Middle frontal gyrus (tissue), 1 donor: ENCODE results near the gene PRDM2.

ENCODE experiments used
- DNase-seq: peaks from one replicate; pipeline ENCODE4 v3.0.0-alpha.2; 2015; ENCODE audit warnings: low spot score; ENCODE audit errors: extremely low spot score

The PRDM2 gene

GRCh38 chr1:13812456-13813397, 112.7 kb downstream of the PRDM2 start:
- DNase-seq: no peak

- DNase-seq: no peak
Observed at GRCh38 chr1:13813398-13814012, 113.5 kb downstream of the PRDM2 start.

GRCh38 chr1:13814131-13814530, 114.1 kb downstream of the PRDM2 start:
- no peak for DNase-seq

GRCh38 chr1:13816016-13816760, 116.2 kb downstream of the PRDM2 start:
- no peak for DNase-seq

- DNase-seq: no peak
Observed at GRCh38 chr1:13817906-13818305, 117.9 kb downstream of the PRDM2 start.

- DNase-seq: no peak
Observed at GRCh38 chr1:13818926-13819325, 118.9 kb downstream of the PRDM2 start.

- DNase-seq: no peak
Observed at GRCh38 chr1:13819642-13820041, 119.7 kb downstream of the PRDM2 start.

- DNase-seq: no peak
Observed at GRCh38 chr1:13820055-13820454, 120.1 kb downstream of the PRDM2 start.

- DNase-seq: no peak
Observed at GRCh38 chr1:13820456-13820855, 120.5 kb downstream of the PRDM2 start.

- no peak for DNase-seq
Observed at GRCh38 chr1:13823126-13823880, 123.3 kb downstream of the PRDM2 start.

GRCh38 chr1:13823936-13824335, 123.9 kb downstream of the PRDM2 start:
- no peak for DNase-seq

- no peak for DNase-seq
Observed at GRCh38 chr1:13824626-13825025, 124.6 kb downstream of the PRDM2 start.

- no peak for DNase-seq
Observed at GRCh38 chr1:13825033-13825432, 125.0 kb downstream of the PRDM2 start.

- DNase-seq: no peak
Observed at GRCh38 chr1:13826009-13826408, 126.0 kb downstream of the PRDM2 start.

GRCh38 chr1:13826591-13826990, 126.6 kb downstream of the PRDM2 start:
- no peak for DNase-seq

GRCh38 chr1:13828454-13829151, 128.6 kb downstream of the PRDM2 start:
- no peak for DNase-seq

GRCh38 chr1:13829152-13829769, 129.3 kb downstream of the PRDM2 start:
- DNase-seq: no peak

- no peak for DNase-seq
Observed at GRCh38 chr1:13830170-13830569, 130.2 kb downstream of the PRDM2 start.

GRCh38 chr1:13830616-13831280, 130.8 kb downstream of the PRDM2 start:
- no peak for DNase-seq

- no peak for DNase-seq
Observed at GRCh38 chr1:13832100-13832499, 132.1 kb downstream of the PRDM2 start.
